ENCODE measurements around the gene MT2A.

- TF ChIP-seq EZH2 (IDR thresholded peaks at IDR 0.05; ENCODE audit: low read length, unreplicated experiment): no peak
- TF ChIP-seq CTCF (conservative IDR thresholded peaks at IDR 0.05; ENCODE audit: low read depth, low read length): no peak
These were observed 21.8 kb downstream of the MT2A start for GRCh38 chr16:56630134-56630533.
